ENCODE measurements around the gene AP5S1.

The AP5S1 gene

GRCh38 chr20:3857405-3857804 lies 37.1 kb downstream of the AP5S1 start:
- no peak for DNase-seq (ENCODE audit: low spot score)
- TF ChIP-seq CTCF (IDR thresholded peaks at IDR 0.05; ENCODE audit: borderline replicate concordance, control extremely low read depth, extremely low read depth, insufficient read depth, missing control alignments): no peak
- in situ Hi-C loops (cut with MboI; ENCODE audit: low sequenced_read_pairs, unreplicated experiment): no loop called here

- no peak for DNase-seq (ENCODE audit: low spot score)
- in situ Hi-C loops (cut with MboI; ENCODE audit: low sequenced_read_pairs, unreplicated experiment): no loop called here
- TF ChIP-seq CTCF (IDR thresholded peaks at IDR 0.05; ENCODE audit: borderline replicate concordance, control extremely low read depth, extremely low read depth, insufficient read depth, missing control alignments): no peak
Observed at GRCh38 chr20:3858689-3859088, 38.3 kb downstream of the AP5S1 start.

- no peak for DNase-seq (ENCODE audit: low spot score)
- no peak for TF ChIP-seq CTCF (IDR thresholded peaks at IDR 0.05; ENCODE audit: borderline replicate concordance, control extremely low read depth, extremely low read depth, insufficient read depth, missing control alignments)
- in situ Hi-C loops (cut with MboI; ENCODE audit: low sequenced_read_pairs, unreplicated experiment): no loop called here
Observed at GRCh38 chr20:3861191-3861590, 40.8 kb downstream of the AP5S1 start.

GRCh38 chr20:3862333-3862732 lies 42.0 kb downstream of the AP5S1 start:
- no peak for TF ChIP-seq CTCF (IDR thresholded peaks at IDR 0.05; ENCODE audit: borderline replicate concordance, control extremely low read depth, extremely low read depth, insufficient read depth, missing control alignments)
- DNase-seq (ENCODE audit: low spot score): no peak
- in situ Hi-C loops (cut with MboI; ENCODE audit: low sequenced_read_pairs, unreplicated experiment): no loop called here

GRCh38 chr20:3863317-3863716 lies 43.0 kb downstream of the AP5S1 start:
- no peak for TF ChIP-seq CTCF (IDR thresholded peaks at IDR 0.05; ENCODE audit: borderline replicate concordance, control extremely low read depth, extremely low read depth, insufficient read depth, missing control alignments)
- no peak for DNase-seq (ENCODE audit: low spot score)
- in situ Hi-C loops (cut with MboI; ENCODE audit: low sequenced_read_pairs, unreplicated experiment): no loop called here

GRCh38 chr20:3864518-3864917 lies 44.2 kb downstream of the AP5S1 start:
- TF ChIP-seq CTCF (IDR thresholded peaks at IDR 0.05; ENCODE audit: borderline replicate concordance, control extremely low read depth, extremely low read depth, insufficient read depth, missing control alignments): no peak
- in situ Hi-C loops (cut with MboI; ENCODE audit: low sequenced_read_pairs, unreplicated experiment): no loop called here
- DNase-seq (ENCODE audit: low spot score): peak; percentile 11

Measured in GM13976 (cell line).